WTC11 (cell line): ENCODE data around the gene PLIN5.

Experiments
- NR2C2 ChIP-seq: sonication (generic); formaldehyde crosslinking; IDR thresholded peaks from 2 replicates; pipeline ENCODE4 v1.8.0; 2022; ENCODE audit warnings: mild to moderate bottlenecking, missing genetic modification reagents
- TF ChIP-seq, protein P1 (sequence below): fragments of 200-600 bp; IDR thresholded peaks from 2 replicates; pipeline ENCODE4 v1.8.0; 2022; ENCODE audit warnings: antibody characterized with exemption

DNA sequence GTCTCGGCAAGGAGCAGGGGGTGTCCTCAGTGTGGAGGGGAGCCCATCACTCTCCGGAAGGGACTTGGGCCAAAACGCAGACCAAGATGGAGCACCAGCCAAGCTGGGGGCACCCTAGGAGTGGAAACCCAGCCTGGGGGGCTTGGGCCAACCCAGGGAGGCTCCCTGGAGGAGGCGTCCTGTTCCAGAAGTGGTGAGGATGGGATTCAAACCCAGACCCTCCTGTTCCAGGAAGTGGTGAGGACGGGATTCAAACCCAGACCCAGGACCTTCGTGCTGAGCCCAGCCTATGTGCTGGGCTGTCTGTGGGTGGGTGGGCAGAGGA lies 15.9 kb downstream of the PLIN5 start:
- no peak for TF ChIP-seq NR2C2 (CRISPR knock-in tag)
- TF ChIP-seq, protein P1, sequence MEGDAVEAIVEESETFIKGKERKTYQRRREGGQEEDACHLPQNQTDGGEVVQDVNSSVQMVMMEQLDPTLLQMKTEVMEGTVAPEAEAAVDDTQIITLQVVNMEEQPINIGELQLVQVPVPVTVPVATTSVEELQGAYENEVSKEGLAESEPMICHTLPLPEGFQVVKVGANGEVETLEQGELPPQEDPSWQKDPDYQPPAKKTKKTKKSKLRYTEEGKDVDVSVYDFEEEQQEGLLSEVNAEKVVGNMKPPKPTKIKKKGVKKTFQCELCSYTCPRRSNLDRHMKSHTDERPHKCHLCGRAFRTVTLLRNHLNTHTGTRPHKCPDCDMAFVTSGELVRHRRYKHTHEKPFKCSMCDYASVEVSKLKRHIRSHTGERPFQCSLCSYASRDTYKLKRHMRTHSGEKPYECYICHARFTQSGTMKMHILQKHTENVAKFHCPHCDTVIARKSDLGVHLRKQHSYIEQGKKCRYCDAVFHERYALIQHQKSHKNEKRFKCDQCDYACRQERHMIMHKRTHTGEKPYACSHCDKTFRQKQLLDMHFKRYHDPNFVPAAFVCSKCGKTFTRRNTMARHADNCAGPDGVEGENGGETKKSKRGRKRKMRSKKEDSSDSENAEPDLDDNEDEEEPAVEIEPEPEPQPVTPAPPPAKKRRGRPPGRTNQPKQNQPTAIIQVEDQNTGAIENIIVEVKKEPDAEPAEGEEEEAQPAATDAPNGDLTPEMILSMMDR = no peak
